HK-2 (cell line): ENCODE data around the gene NTMT1.
"Not testable (repeated sequence)": the region's sequence is repeated elsewhere in the genome, so short reads cannot be mapped to it uniquely, and the experiment has no call there.

Experiments used
- DNase-seq: peaks from one replicate; pipeline ENCODE4 v3.0.0-alpha.2; 2018; ENCODE audit not compliant: unreplicated experiment

The NTMT1 gene

GRCh38 chr9:129626079-129626624, at the start of gene NTMT1:
TSS of gene NTMT1 (plus strand) at chr9:129626163. CDS start at chr9:129632704, 6,541 bp downstream.
- peak; percentile 87 for DNase-seq

GRCh38 chr9:129576546-129577543, 49.1 kb upstream of the NTMT1 start:
- DNase-seq, result no peak

GRCh38 chr9:129579294-129579693, 46.7 kb upstream of the NTMT1 start:
- DNase-seq, result no peak

GRCh38 chr9:129580211-129580915, 45.6 kb upstream of the NTMT1 start:
- no peak for DNase-seq

- no peak for DNase-seq
Measured at GRCh38 chr9:129581505-129582189, 44.3 kb upstream of the NTMT1 start.

- no peak for DNase-seq
Measured at GRCh38 chr9:129582855-129583254, 43.1 kb upstream of the NTMT1 start.

GRCh38 chr9:129583308-129584038, 42.5 kb upstream of the NTMT1 start:
- no peak for DNase-seq

- DNase-seq, result no peak
Measured at GRCh38 chr9:129584136-129584535, 41.8 kb upstream of the NTMT1 start.

- no peak for DNase-seq
Measured at GRCh38 chr9:129585352-129585751, 40.6 kb upstream of the NTMT1 start.

- no peak for DNase-seq
Measured at GRCh38 chr9:129586245-129586644, 39.7 kb upstream of the NTMT1 start.

GRCh38 chr9:129586685-129587084, 39.3 kb upstream of the NTMT1 start:
- DNase-seq, result no peak

- DNase-seq, result no peak
Measured at GRCh38 chr9:129587487-129588262, 38.3 kb upstream of the NTMT1 start.

- no peak for DNase-seq
Measured at GRCh38 chr9:129590466-129590865, 35.5 kb upstream of the NTMT1 start.

- DNase-seq, result no peak
Measured at GRCh38 chr9:129591916-129592315, 34.0 kb upstream of the NTMT1 start.

GRCh38 chr9:129592790-129593189, 33.2 kb upstream of the NTMT1 start:
- not testable (repeated sequence) for DNase-seq

- no peak for DNase-seq
Measured at GRCh38 chr9:129594632-129595031, 31.3 kb upstream of the NTMT1 start.

- DNase-seq, result no peak
Measured at GRCh38 chr9:129595311-129595741, 30.6 kb upstream of the NTMT1 start.

GRCh38 chr9:129595903-129596540, 29.9 kb upstream of the NTMT1 start:
- DNase-seq, result no peak

GRCh38 chr9:129596541-129597331, 29.2 kb upstream of the NTMT1 start:
- DNase-seq, result peak; percentile 59
